ENCODE results near the gene PNRC2.

The PNRC2 gene

GRCh38 chr1:23959461-23960290, at the start of gene PNRC2:
TSS of gene PNRC2 (plus strand) at chr1:23959828. CDS start at chr1:23961458, 1,630 bp downstream.
- DNase-seq (ENCODE audit: low read depth in 2 of 2) = peak; percentile 96 to 98
- peak within 1 kb of the TSS; percentile 67 to 85 for H3K4me3 ChIP-seq (replicated peaks in 1 of 2; ENCODE audit: low read depth in 2 of 2, low read length in 2 of 2)
- no peak for TF ChIP-seq CTCF (IDR thresholded peaks at IDR 0.05; ENCODE audit: low read depth, low read length)

GRCh38 chr1:23910144-23910543, 49.5 kb upstream of the PNRC2 start:
- TF ChIP-seq CTCF (IDR thresholded peaks at IDR 0.05; ENCODE audit: low read depth, low read length) = no peak
- no peak for DNase-seq (ENCODE audit: low read depth in 2 of 2)
- H3K4me3 ChIP-seq (replicated peaks in 1 of 2; ENCODE audit: low read depth in 2 of 2, low read length in 2 of 2) = no peak overlapping the region

- no peak for DNase-seq (ENCODE audit: low read depth in 2 of 2)
- no peak overlapping the region for H3K4me3 ChIP-seq (replicated peaks in 1 of 2; ENCODE audit: low read depth in 2 of 2, low read length in 2 of 2)
- no peak for TF ChIP-seq CTCF (IDR thresholded peaks at IDR 0.05; ENCODE audit: low read depth, low read length)
Measured at GRCh38 chr1:23910553-23911246, 48.9 kb upstream of the PNRC2 start.

- no peak for TF ChIP-seq CTCF (IDR thresholded peaks at IDR 0.05; ENCODE audit: low read depth, low read length)
- H3K4me3 ChIP-seq (replicated peaks in 1 of 2; ENCODE audit: low read depth in 2 of 2, low read length in 2 of 2) = no peak overlapping the region
- no peak for DNase-seq (ENCODE audit: low read depth in 2 of 2)
Measured at GRCh38 chr1:23911921-23912320, 47.7 kb upstream of the PNRC2 start.

GRCh38 chr1:23913212-23913880, 46.3 kb upstream of the PNRC2 start, which contains the start of gene CNR2:
TSS of gene CNR2 (minus strand) at chr1:23913362. CDS start at chr1:23875617, 37,745 bp downstream.
- DNase-seq (ENCODE audit: low read depth in 2 of 2) = no peak
- no peak within 1 kb of the TSS for H3K4me3 ChIP-seq (replicated peaks in 1 of 2; ENCODE audit: low read depth in 2 of 2, low read length in 2 of 2)

More at GRCh38 chr1:23913212-23913880, 46.3 kb upstream of the PNRC2 start, which contains the start of gene CNR2:
- TF ChIP-seq CTCF (IDR thresholded peaks at IDR 0.05; ENCODE audit: low read depth, low read length) = no peak

All from cardiac fibroblast (primary cell).